Smooth muscle cell (in vitro differentiated cells): ENCODE data around the gene HOXA1. TPM values are rescaled to one million over a fixed set of nuclear protein-coding genes. Genes with fewer than 3 reads are reported as not detected.

Source experiments
- DNase-seq: peaks from one replicate; lab custom pipeline; 2025; ENCODE audit not compliant: unreplicated experiment; lab: John Stamatoyannopoulos, UW
- H2AFZ ChIP-seq: fragments of 200-600 bp; sonication (generic); 2 replicates; pipeline ENCODE4 v1.6.0; 2016; ENCODE audit warnings: antibody characterized with exemption, low read depth, mild to moderate bottlenecking
- H3F3A ChIP-seq: fragments of 200-600 bp; sonication (generic); 2 replicates; pipeline ENCODE4 v1.6.0; 2017; ENCODE audit warnings: antibody characterized with exemption, low read depth
- H3K27ac ChIP-seq: fragments of 200-600 bp; sonication (generic); 2 replicates; pipeline ENCODE4 v1.5.1; 2016; ENCODE audit warnings: low read depth, mild to moderate bottlenecking
- H3K27me3 ChIP-seq: fragments of 200-600 bp; sonication (generic); 2 replicates; pipeline ENCODE4 v1.6.1; 2016; ENCODE audit warnings: low read depth, mild to moderate bottlenecking
- H3K36me3 ChIP-seq: fragments of 200-600 bp; sonication (generic); 2 replicates; pipeline ENCODE4 v1.5.1; 2016; ENCODE audit warnings: low read depth
- H3K4me1 ChIP-seq: fragments of 200-600 bp; sonication (generic); 2 replicates; pipeline ENCODE4 v1.5.1; 2016; ENCODE audit warnings: low read depth
- H3K4me2 ChIP-seq: fragments of 200-600 bp; sonication (generic); 2 replicates; pipeline ENCODE4 v1.6.0; 2016; ENCODE audit warnings: mild to moderate bottlenecking
- H3K4me3 ChIP-seq: fragments of 200-600 bp; sonication (generic); 2 replicates; pipeline ENCODE4 v1.5.1; 2016; ENCODE audit warnings: mild to moderate bottlenecking
- H3K79me2 ChIP-seq: fragments of 200-600 bp; sonication (generic); 2 replicates; pipeline ENCODE4 v1.6.0; 2016; ENCODE audit warnings: low read depth, mild to moderate bottlenecking
- H3K9ac ChIP-seq: fragments of 200-600 bp; sonication (generic); 2 replicates; pipeline ENCODE4 v1.6.0; 2016; ENCODE audit warnings: low read depth
- H3K9me3 ChIP-seq: fragments of 200-600 bp; sonication (generic); replicated peaks from 2 replicates; pipeline ENCODE4 v1.5.1; 2016; ENCODE audit warnings: low read depth
- H4K20me1 ChIP-seq: fragments of 200-600 bp; sonication (generic); 2 replicates; pipeline ENCODE4 v1.6.0; 2016; ENCODE audit warnings: low read depth
- WGBS: methylation state at CpG from one replicate; pipeline ENCODE4 v1.1.7; 2016; ENCODE audit warnings: low lambda C conversion rate; 5-methylcytosine and 5-hydroxymethylcytosine counted together
- polyA plus RNA-seq: library from polyadenylated mRNA; unstranded; fragments of >200 nt; fragmentation: Nextera tagmentation; extraction: Ambion mirVana; gene quantifications from 2 replicates; pipeline ENCODE4 v1.2.1, GENCODE V29; 2016
- total RNA-seq: library from RNA; depleted of rRNA; stranded (reverse); fragments of >200 nt; gene quantifications from 2 replicates; pipeline ENCODE4 v1.2.3, GENCODE V29; 2014
- TF ChIP-seq, protein P1 (sequence below): fragments of 200-600 bp; sonication (generic); IDR thresholded peaks from 2 replicates; pipeline ENCODE4 v1.5.1; 2017; ENCODE audit warnings: borderline replicate concordance, mild to moderate bottlenecking, antibody characterized with exemption; ENCODE audit not compliant: insufficient read depth, poor library complexity, severe bottlenecking

The HOXA1 gene
- total and polyA plus RNA-seq, 2 experiments from 2014 or later: 0.40 TPM; not detected in 1

DNA sequence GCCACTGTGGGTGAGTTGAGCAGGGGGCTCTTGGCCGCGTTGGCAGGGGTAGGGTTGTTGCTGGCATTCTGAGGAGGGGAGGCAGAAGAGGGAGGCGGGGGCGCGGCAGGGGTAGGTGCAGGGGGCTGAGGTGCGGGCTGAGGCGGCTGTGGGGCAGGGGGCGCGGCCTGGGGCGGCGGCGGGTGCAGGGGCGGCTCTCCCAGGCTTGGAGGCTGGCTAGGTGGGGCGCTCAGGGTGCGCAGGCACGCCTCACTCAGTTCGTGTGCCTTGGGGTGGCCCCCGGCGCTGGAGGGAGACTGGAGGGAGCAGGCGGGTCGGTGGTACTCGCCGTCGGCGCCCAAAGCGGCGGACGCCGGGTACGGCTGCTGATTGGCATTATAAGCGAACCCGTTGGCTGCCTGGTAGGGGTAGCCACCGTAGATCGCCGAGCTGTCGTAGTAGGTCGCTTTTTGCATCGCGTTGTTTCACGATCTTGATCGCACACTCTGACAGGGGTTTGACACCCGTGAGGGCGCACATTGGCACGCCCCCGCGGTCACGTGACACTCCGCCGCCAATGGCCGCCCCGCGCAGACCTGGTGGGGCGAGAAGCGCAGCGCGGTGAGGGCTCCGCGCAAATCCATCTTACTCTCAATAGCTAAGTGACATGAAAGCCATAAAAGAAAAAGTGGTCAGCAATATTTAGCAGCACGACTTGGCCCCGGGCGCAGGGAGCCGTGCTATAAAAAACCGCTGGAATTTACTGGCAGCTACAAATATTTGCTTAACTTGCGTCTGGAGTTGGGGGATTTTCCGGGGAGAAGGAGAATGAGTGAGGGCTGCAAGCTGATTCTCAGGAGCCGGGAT lies 14.6 kb upstream of the HOXA1 start:
- no peak overlapping the region for H3K9ac ChIP-seq
- H3K4me2 ChIP-seq: peak overlapping the region; percentile 80
- TF ChIP-seq, protein P1, sequence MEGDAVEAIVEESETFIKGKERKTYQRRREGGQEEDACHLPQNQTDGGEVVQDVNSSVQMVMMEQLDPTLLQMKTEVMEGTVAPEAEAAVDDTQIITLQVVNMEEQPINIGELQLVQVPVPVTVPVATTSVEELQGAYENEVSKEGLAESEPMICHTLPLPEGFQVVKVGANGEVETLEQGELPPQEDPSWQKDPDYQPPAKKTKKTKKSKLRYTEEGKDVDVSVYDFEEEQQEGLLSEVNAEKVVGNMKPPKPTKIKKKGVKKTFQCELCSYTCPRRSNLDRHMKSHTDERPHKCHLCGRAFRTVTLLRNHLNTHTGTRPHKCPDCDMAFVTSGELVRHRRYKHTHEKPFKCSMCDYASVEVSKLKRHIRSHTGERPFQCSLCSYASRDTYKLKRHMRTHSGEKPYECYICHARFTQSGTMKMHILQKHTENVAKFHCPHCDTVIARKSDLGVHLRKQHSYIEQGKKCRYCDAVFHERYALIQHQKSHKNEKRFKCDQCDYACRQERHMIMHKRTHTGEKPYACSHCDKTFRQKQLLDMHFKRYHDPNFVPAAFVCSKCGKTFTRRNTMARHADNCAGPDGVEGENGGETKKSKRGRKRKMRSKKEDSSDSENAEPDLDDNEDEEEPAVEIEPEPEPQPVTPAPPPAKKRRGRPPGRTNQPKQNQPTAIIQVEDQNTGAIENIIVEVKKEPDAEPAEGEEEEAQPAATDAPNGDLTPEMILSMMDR: no peak
- no peaks in the 10 kb centered on the region for H3K36me3 ChIP-seq
- H4K20me1 ChIP-seq: peaks cover 18% of the 10 kb centered on the region
- no peak overlapping the region for H3K27ac ChIP-seq
- no peaks in the 10 kb centered on the region for H3K79me2 ChIP-seq
- WGBS: 6% methylated on average over 50 of the region's 66 CpGs
- H3K27me3 ChIP-seq: peaks cover 100% of the 10 kb centered on the region
- H3K4me3 ChIP-seq: peak overlapping the region; percentile 24
- no peak overlapping the region for H2AFZ ChIP-seq
- no peak for DNase-seq
- H3F3A ChIP-seq: no peaks in the 10 kb centered on the region
- H3K4me1 ChIP-seq: peaks cover 11% of the 10 kb centered on the region
- H3K9me3 ChIP-seq: no peaks in the 10 kb centered on the region

DNA sequence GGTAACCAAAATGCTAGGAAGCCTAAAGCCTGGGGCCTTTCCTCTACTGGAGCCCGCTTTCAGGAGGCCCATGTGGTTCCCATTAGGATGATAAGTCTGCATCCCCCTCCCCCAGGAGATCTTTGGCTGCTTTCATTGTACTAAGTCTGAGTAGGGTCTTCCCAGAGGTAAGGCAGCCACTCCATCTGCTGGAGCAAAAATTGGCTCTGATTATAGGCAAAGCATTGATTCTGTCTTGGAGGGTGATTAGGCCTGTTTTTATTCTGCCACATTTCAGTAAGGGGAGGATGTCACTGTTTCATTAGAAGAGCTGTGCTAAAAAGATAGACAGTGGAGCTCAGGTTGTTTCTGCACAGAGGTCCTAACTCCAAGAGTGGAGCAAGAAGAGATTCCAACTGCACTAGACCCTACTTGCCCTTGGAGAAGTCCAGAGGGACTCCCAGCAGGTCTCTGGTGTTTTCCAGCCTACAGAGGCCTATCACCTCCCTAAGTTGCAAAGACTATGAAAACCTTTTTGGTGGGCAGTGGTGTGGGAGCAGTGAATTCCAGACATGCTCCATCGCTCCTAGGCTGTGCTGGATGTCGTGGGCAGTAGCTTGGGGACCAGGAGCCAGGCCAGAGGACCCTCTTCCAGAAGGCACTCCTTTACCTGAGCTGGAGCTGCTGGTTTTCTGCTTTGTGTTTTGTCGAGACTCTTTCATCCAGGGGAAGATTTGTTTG lies 13.8 kb upstream of the HOXA1 start:
- TF ChIP-seq, protein P1: no peak
- peaks cover 12% of the 10 kb centered on the region for H4K20me1 ChIP-seq
- H3K27me3 ChIP-seq: peaks cover 100% of the 10 kb centered on the region
- H2AFZ ChIP-seq: no peak overlapping the region
- H3F3A ChIP-seq: no peaks in the 10 kb centered on the region
- no peaks in the 10 kb centered on the region for H3K36me3 ChIP-seq
- H3K27ac ChIP-seq: no peak overlapping the region
- no peaks in the 10 kb centered on the region for H3K79me2 ChIP-seq
- WGBS: 78% methylated on average over 4 of the region's 4 CpGs
- no peak overlapping the region for H3K9ac ChIP-seq
- H3K4me2 ChIP-seq: no peak overlapping the region
- no peaks in the 10 kb centered on the region for H3K9me3 ChIP-seq
- DNase-seq: no peak
- peaks cover 11% of the 10 kb centered on the region for H3K4me1 ChIP-seq
- no peak overlapping the region for H3K4me3 ChIP-seq

DNA sequence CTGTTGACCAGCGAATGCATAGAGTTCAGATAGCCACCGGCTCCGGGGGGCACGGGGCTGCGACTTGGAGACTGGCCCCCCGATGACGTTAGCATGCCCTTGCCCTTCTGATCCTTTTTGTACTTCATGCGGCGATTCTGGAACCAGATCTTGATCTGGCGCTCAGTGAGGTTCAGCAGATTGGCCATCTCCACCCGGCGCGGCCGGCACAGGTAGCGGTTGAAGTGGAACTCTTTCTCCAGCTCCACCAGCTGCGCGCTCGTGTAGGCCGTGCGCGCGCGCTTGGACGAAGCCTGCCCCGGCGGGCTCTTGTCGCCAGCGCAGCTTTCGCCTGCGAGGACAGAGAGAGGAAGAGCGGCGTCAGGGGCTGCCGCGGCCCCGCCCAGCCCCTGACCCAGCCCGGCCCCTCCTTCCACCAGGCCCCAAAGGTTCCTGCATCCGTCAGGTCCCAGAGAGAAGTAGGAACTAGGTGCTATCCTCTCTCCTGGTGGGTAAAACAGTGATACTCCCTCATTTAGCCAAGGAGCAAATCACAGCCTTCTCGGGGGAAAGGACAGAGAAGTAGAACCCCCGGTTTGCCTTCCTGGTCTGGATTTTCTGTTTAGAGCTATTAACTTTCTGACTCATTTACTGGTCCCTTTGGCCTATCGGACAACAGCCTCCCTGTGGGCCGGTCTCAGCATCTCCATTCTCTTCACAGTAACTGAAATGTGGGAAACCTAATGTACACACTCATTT lies 12.8 kb upstream of the HOXA1 start:
- Histone ChIP-seq H4K20me1 (peaks cover 12% of the 10 kb centered on the region), H3K79me2 (no peaks in the 10 kb centered on the region), H3K4me3 (peak overlapping the region; percentile 10), H3K36me3 (no peaks in the 10 kb centered on the region), H3F3A (no peaks in the 10 kb centered on the region), H3K9me3 (no peaks in the 10 kb centered on the region), H3K4me1 (peaks cover 11% of the 10 kb centered on the region), H3K27ac (no peak overlapping the region), H3K9ac (no peak overlapping the region), H2AFZ (no peak overlapping the region), H3K27me3 (peaks cover 100% of the 10 kb centered on the region), H3K4me2 (peak overlapping the region; percentile 75)
- no peak for DNase-seq
- TF ChIP-seq, protein P1: no peak
- WGBS: 2% methylated on average over 36 of the region's 41 CpGs
